NCI-H510A (cell line): ENCODE results near the gene PIAS1.

Source experiments
- DNase-seq: peaks from one replicate; lab custom pipeline; 2025; lab: John Stamatoyannopoulos, UW

Gene PIAS1

GRCh38 chr15:68062946-68063465 lies 8.9 kb downstream of the PIAS1 start:
- no peak for DNase-seq

GRCh38 chr15:68063606-68064005 lies 9.5 kb downstream of the PIAS1 start:
- DNase-seq: no peak

- no peak for DNase-seq
These were observed 19.6 kb downstream of the PIAS1 start for GRCh38 chr15:68073576-68074288.

GRCh38 chr15:68075764-68076385 lies 21.8 kb downstream of the PIAS1 start:
- DNase-seq: no peak

GRCh38 chr15:68078365-68078764 lies 24.2 kb downstream of the PIAS1 start:
- DNase-seq: no peak

GRCh38 chr15:68080334-68080733 lies 26.2 kb downstream of the PIAS1 start:
- no peak for DNase-seq

GRCh38 chr15:68080783-68081182 lies 26.7 kb downstream of the PIAS1 start:
- no peak for DNase-seq

- no peak for DNase-seq
These were observed 27.9 kb downstream of the PIAS1 start for GRCh38 chr15:68081869-68082505.

- DNase-seq: no peak
These were observed 28.6 kb downstream of the PIAS1 start for GRCh38 chr15:68082735-68083134.

GRCh38 chr15:68083463-68083862 lies 29.3 kb downstream of the PIAS1 start:
- no peak for DNase-seq

GRCh38 chr15:68085052-68085451 lies 30.9 kb downstream of the PIAS1 start:
- no peak for DNase-seq

- no peak for DNase-seq
These were observed 37.6 kb downstream of the PIAS1 start for GRCh38 chr15:68091743-68092142.

- DNase-seq: no peak
These were observed 42.0 kb downstream of the PIAS1 start for GRCh38 chr15:68096099-68096498.

- DNase-seq: no peak
These were observed 42.9 kb downstream of the PIAS1 start for GRCh38 chr15:68097029-68097428.

GRCh38 chr15:68098465-68098864 lies 44.4 kb downstream of the PIAS1 start:
- DNase-seq: no peak

GRCh38 chr15:68100194-68100593 lies 46.1 kb downstream of the PIAS1 start:
- DNase-seq: no peak

GRCh38 chr15:68103603-68104002 lies 49.5 kb downstream of the PIAS1 start:
- DNase-seq: no peak

GRCh38 chr15:68106656-68107055 lies 52.5 kb downstream of the PIAS1 start:
- DNase-seq: no peak

- no peak for DNase-seq
These were observed 53.0 kb downstream of the PIAS1 start for GRCh38 chr15:68107142-68107541.

- DNase-seq: no peak
These were observed 58.6 kb downstream of the PIAS1 start for GRCh38 chr15:68112706-68113105.

- no peak for DNase-seq
These were observed 59.2 kb downstream of the PIAS1 start for GRCh38 chr15:68113273-68113672.

GRCh38 chr15:68113751-68114150 lies 59.6 kb downstream of the PIAS1 start:
- DNase-seq: no peak

GRCh38 chr15:68114356-68114755 lies 60.2 kb downstream of the PIAS1 start:
- no peak for DNase-seq
